Activated naive CD4-positive, alpha-beta T cell treated with anti-CD3 and anti-CD28 coated beads, Interleukin-2, amount 50 U/mL, for 72 hours (primary cell): ENCODE results near the gene TXLNG. TPM values are rescaled to one million over a fixed set of nuclear protein-coding genes. Genes with fewer than 3 reads are reported as not detected.

Experiments used
- ATAC-seq, 2 donors: fragments of 150-1000 bp; cut with Tn5 transposase; 2 replicates each; pipeline ENCODE4 v1.10.0; 2021; ENCODE audit warnings: mild to moderate bottlenecking in 2 of 2, moderate library complexity in 2 of 2
- DNase-seq, 2 donors: peaks; one replicate each; pipeline ENCODE4 v3.0.0; 2021 to 2022; ENCODE audit warnings: low spot score in 2 of 2
- H3K27ac Mint-ChIP-seq, 2 donors: one replicate each; pipeline ENCODE4 v1.8.0; 2022; ENCODE audit warnings: mild to moderate bottlenecking in 2 of 2, mixed read lengths in 2 of 2
- H3K36me3 Mint-ChIP-seq, 2 donors: one replicate each; pipeline ENCODE4 v1.8.0; 2022; ENCODE audit warnings: mixed read lengths in 2 of 2
- H3K9me3 Mint-ChIP-seq, 2 donors: one replicate each; pipeline ENCODE4 v1.8.0; 2022; ENCODE audit warnings: mixed read lengths in 2 of 2
- total RNA-seq, 2 donors: library from RNA; stranded (reverse); gene quantifications; one replicate each; pipeline ENCODE4 v1.2.3, GENCODE V29; 2022

The TXLNG gene
- total RNA-seq, 2 donors from 2014 or later = 11.0 to 16.7 TPM

GRCh38 chrX:16822723-16823122, 36.5 kb downstream of the TXLNG start:
- Mint-ChIP-seq H3K27ac (peak overlapping the region; percentile 77 to 98), H3K36me3 (peaks cover 0 to 6% of the 10 kb centered on the region in 2 donors), H3K9me3 (no peaks in the 10 kb centered on the region)
- DNase-seq (peak in 1 of 2 donors; percentile 20), ATAC-seq (peak; percentile 75 to 92)

GRCh38 chrX:16825264-16826035, 39.2 kb downstream of the TXLNG start:
- DNase-seq (no peak), ATAC-seq (no peak)
- peaks cover 4 to 6% of the 10 kb centered on the region in 2 donors for H3K36me3 Mint-ChIP-seq
- H3K9me3 Mint-ChIP-seq = no peaks in the 10 kb centered on the region
- H3K27ac Mint-ChIP-seq = no peak overlapping the region

- no peak for DNase-seq
- H3K9me3 Mint-ChIP-seq = no peaks in the 10 kb centered on the region
- peaks cover 4 to 6% of the 10 kb centered on the region in 2 donors for H3K36me3 Mint-ChIP-seq
- ATAC-seq = peak in 1 of 2 donors; percentile 40
- peak overlapping the region in 1 of 2 donors; percentile 22 for H3K27ac Mint-ChIP-seq
Observed at GRCh38 chrX:16826207-16826606, 39.9 kb downstream of the TXLNG start.

- Mint-ChIP-seq H3K36me3 (peaks cover 4 to 5% of the 10 kb centered on the region in 2 donors), H3K27ac (peak overlapping the region in 1 of 2 donors; percentile 79), H3K9me3 (no peaks in the 10 kb centered on the region)
- ATAC-seq = no peak
- DNase-seq = no peak
Observed at GRCh38 chrX:16827225-16827624, 41.0 kb downstream of the TXLNG start.

- H3K27ac Mint-ChIP-seq = peak overlapping the region in 1 of 2 donors; percentile 29
- no peaks in the 10 kb centered on the region for H3K9me3 Mint-ChIP-seq
- ATAC-seq (no peak), DNase-seq (no peak)
- H3K36me3 Mint-ChIP-seq = peaks cover 0 to 4% of the 10 kb centered on the region in 2 donors
Observed at GRCh38 chrX:16828124-16828908, 42.0 kb downstream of the TXLNG start.

- H3K27ac Mint-ChIP-seq = peak overlapping the region; percentile 51 to 68
- DNase-seq (no peak), ATAC-seq (no peak)
- no peaks in the 10 kb centered on the region for H3K9me3 Mint-ChIP-seq
- H3K36me3 Mint-ChIP-seq = peaks cover 0 to 4% of the 10 kb centered on the region in 2 donors
Observed at GRCh38 chrX:16832301-16832700, 46.0 kb downstream of the TXLNG start.

GRCh38 chrX:16834806-16835205, 48.5 kb downstream of the TXLNG start:
- no peak overlapping the region for H3K27ac Mint-ChIP-seq
- DNase-seq (no peak), ATAC-seq (no peak)
- H3K9me3 Mint-ChIP-seq = no peaks in the 10 kb centered on the region
- H3K36me3 Mint-ChIP-seq = no peaks in the 10 kb centered on the region

- ATAC-seq = peak; percentile 55 to 61
- H3K36me3 Mint-ChIP-seq = no peaks in the 10 kb centered on the region
- H3K9me3 Mint-ChIP-seq = no peaks in the 10 kb centered on the region
- peak overlapping the region; percentile 68 to 79 for H3K27ac Mint-ChIP-seq
- no peak for DNase-seq
Observed at GRCh38 chrX:16836371-16836770, 50.1 kb downstream of the TXLNG start.

GRCh38 chrX:16838202-16839066, 52.2 kb downstream of the TXLNG start:
- no peaks in the 10 kb centered on the region for H3K9me3 Mint-ChIP-seq
- H3K36me3 Mint-ChIP-seq = no peaks in the 10 kb centered on the region
- peak overlapping the region in 1 of 2 donors; percentile 44 for H3K27ac Mint-ChIP-seq
- no peak for DNase-seq
- ATAC-seq = no peak

- no peaks in the 10 kb centered on the region for H3K36me3 Mint-ChIP-seq
- DNase-seq = no peak
Observed at GRCh38 chrX:16839219-16839851, 53.1 kb downstream of the TXLNG start.

GRCh38 chrX:16839852-16840460, 53.7 kb downstream of the TXLNG start:
- Mint-ChIP-seq H3K9me3 (no peaks in the 10 kb centered on the region), H3K36me3 (no peaks in the 10 kb centered on the region), H3K27ac (peak overlapping the region in 1 of 2 donors; percentile 50)
- ATAC-seq = peak; percentile 5 to 50
- no peak for DNase-seq

More at GRCh38 chrX:16839219-16839851, 53.1 kb downstream of the TXLNG start:
- H3K27ac Mint-ChIP-seq = peak overlapping the region in 1 of 2 donors; percentile 44
- no peaks in the 10 kb centered on the region for H3K9me3 Mint-ChIP-seq
- no peak for ATAC-seq

- ATAC-seq (no peak), DNase-seq (no peak)
- Mint-ChIP-seq H3K27ac (no peak overlapping the region), H3K36me3 (no peaks in the 10 kb centered on the region), H3K9me3 (no peaks in the 10 kb centered on the region)
Observed at GRCh38 chrX:16842684-16843083, 56.4 kb downstream of the TXLNG start.

- H3K36me3 Mint-ChIP-seq = peaks cover 0 to 6% of the 10 kb centered on the region in 2 donors
- no peak for DNase-seq
- H3K9me3 Mint-ChIP-seq = no peaks in the 10 kb centered on the region
- ATAC-seq = no peak
- H3K27ac Mint-ChIP-seq = no peak overlapping the region
Observed at GRCh38 chrX:16843208-16843909, 57.1 kb downstream of the TXLNG start.

- ATAC-seq = no peak
- Mint-ChIP-seq H3K27ac (no peak overlapping the region), H3K36me3 (peaks cover 0 to 8% of the 10 kb centered on the region in 2 donors), H3K9me3 (no peaks in the 10 kb centered on the region)
- DNase-seq = no peak
Observed at GRCh38 chrX:16845686-16846085, 59.4 kb downstream of the TXLNG start.

GRCh38 chrX:16848541-16848940, 62.3 kb downstream of the TXLNG start:
- no peaks in the 10 kb centered on the region for H3K9me3 Mint-ChIP-seq
- H3K27ac Mint-ChIP-seq = peak overlapping the region in 1 of 2 donors; percentile 72
- peaks cover 4 to 13% of the 10 kb centered on the region in 2 donors for H3K36me3 Mint-ChIP-seq
- DNase-seq = no peak
- ATAC-seq = no peak
